ENCODE results near the gene CACNA2D1.

CACNA2D1 gene

GRCh38 chr7:81932936-81933335, 510.6 kb downstream of the CACNA2D1 start:
- no peak for DNase-seq

- DNase-seq = no peak
Measured at GRCh38 chr7:81929386-81929785, 514.2 kb downstream of the CACNA2D1 start.

- no peak for DNase-seq
Measured at GRCh38 chr7:81926154-81926553, 517.4 kb downstream of the CACNA2D1 start.

- no peak for DNase-seq
Measured at GRCh38 chr7:81925530-81925929, 518.0 kb downstream of the CACNA2D1 start.

- DNase-seq = no peak
Measured at GRCh38 chr7:81924494-81924893, 519.1 kb downstream of the CACNA2D1 start.

GRCh38 chr7:81919494-81919893, 524.1 kb downstream of the CACNA2D1 start:
- no peak for DNase-seq

- no peak for DNase-seq
Measured at GRCh38 chr7:81908220-81908619, 535.4 kb downstream of the CACNA2D1 start.

GRCh38 chr7:81903115-81903514, 540.5 kb downstream of the CACNA2D1 start:
- peak in 1 of 2 experiments; percentile 42 for DNase-seq

- DNase-seq = no peak
Measured at GRCh38 chr7:81902536-81902935, 541.0 kb downstream of the CACNA2D1 start.
